Measurements from ENCODE around the gene BLCAP.
"Not testable (repeated sequence)": the region's sequence is repeated elsewhere in the genome, so short reads cannot be mapped to it uniquely, and the experiment has no call there.

Gene BLCAP

DNA sequence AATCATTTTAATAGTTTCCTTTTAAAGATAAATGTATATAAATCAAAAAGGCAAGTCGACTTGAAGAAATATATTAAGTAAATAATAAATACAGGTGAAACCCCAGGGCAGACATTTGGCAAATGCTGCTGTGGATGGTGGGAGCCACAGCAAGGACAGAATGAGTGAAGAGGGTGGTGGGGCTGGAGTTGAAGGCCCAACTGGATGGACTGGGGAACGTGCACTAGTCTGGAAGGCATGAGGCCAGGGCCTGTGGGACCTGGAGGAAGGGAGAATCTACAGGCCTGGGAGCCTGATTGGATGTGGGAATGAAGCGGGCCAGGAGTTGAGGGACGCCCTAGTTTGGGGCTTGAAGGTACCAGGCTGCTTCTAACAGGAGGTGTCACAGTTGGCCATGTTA, 30.6 kb upstream of the BLCAP start:
- no peak for DNase-seq (ENCODE audit: low read depth in 2 of 3, low spot score in 1 of 3)

DNA sequence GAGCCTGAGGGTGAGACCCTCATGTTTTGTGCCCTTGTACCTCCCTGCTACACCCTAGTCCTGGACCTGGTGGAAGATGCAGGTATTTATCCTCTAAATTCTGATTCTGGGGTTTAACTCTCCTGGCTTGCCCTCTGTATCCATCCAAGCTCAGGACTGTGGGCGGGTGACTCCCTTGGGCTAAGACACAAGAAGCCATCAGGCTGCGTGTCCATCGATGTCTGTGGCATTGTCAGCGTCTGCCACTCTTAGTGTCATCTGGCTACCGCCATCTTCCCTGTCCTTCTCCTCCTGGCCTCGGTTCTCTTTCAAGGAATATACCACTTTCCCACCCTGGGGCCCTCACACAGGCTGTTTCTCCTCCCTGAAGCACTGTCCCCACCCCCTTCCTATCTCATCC, 28.9 kb upstream of the BLCAP start:
- no peak for DNase-seq (ENCODE audit: low read depth in 2 of 3, low spot score in 1 of 3)

DNA sequence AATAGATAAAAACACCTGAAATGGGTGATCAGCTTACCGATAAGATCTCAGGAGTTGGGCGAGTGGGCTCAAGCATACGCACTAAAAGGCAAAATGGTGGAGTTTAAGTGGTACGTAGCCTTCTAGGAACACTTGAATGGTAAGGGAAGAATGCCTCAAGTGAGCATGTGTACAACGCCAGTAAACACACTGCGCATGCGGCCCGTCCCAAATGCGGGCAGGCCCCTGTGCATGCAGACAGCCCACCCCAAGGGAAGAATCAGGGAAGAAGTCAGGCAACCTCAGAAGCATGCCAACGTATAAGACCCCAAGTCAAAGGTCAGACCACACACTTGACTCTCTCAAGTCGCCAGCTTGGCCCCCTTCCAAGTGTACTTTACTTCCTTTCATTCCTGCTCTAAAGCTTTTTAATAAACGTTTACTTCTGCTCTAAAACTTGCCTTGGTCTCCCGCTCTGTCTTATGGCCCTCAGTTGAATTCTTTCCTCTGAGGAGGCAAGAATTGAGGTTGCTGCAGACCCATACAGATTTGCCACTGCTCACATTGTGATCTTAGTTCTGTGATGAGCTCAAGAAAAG, 27.1 kb upstream of the BLCAP start:
- DNase-seq (ENCODE audit: low read depth in 2 of 3, low spot score in 1 of 3), result not testable (repeated sequence)

DNA sequence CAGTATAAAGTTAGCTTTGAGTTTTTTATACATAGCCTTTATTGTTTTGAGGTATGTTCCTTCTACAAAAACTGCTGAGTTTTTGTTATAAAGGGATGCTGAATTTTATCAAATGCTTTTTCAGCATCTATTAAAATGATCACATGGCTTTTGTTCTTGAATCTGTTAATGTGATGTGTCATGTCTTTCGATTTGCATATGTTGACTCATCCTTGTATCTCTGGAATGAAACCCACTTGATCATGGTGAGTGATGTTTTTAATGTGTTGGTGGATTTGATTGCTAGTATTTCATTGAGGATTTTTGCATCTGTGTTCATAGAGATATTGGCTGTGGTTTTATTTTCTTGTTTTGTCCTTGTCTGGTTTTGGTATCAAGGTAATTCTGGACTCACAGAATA, 24.7 kb upstream of the BLCAP start:
- DNase-seq (ENCODE audit: low read depth in 2 of 3, low spot score in 1 of 3), result no peak

DNA sequence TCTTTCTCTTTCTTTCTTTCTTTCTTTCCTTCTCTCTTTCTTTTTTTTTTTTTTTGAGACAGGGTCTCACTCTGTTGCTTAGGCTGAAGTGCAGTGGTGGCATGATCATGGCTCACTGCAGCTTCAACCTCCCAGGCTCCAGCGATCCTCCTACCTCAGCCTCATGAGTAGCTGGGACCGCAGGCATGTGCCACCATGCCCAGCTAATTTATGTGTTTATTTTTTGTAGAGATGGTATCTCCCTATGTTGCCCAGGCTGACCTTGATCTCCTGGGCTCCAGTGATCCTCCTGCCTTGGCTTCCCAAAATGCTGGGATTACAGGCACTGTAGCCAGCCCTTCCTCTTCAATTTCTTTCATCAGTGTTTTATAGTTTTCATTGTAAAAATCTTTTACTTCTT, 24.0 kb upstream of the BLCAP start:
- DNase-seq (ENCODE audit: low read depth in 2 of 3, low spot score in 1 of 3), result not testable (repeated sequence)

DNA sequence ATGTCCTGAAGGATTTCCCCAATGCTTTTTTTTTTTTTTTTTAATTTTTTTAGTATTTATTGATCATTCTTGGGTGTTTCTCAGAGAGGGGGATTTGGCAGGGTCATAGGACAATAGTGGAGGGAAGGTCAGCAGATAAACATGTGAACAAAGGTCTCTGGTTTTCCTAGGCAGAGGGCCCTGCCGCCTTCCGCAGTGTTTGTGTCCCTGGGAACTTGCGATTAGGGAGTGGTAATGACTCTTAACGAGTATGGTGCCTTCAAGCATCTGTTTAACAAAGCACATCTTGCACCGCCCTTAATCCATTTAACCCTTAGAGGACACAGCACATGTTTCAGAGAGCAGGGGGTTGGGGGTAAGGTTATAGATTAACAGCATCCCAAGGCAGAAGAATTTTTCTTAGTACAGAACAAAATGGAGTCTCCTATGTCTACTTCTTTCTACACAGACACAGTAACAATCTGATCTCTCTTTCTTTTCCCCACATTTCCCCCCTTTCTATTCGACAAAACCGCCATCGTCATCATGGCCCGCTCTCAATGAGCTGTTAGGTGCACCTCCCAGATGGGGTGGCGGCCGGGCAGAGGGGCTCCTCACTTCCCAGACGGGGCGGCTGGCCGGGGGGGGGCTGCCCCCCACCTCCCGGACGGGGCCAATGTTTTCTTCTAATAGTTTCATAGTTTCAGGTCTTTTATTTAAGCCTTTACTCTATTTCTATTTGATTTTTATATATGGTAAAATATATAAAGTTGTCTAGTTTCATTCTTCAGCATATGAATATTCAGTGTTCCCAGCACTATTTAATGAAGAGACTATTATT, 22.6 kb upstream of the BLCAP start:
- DNase-seq (ENCODE audit: low read depth in 2 of 3, low spot score in 1 of 3), result not testable (repeated sequence)

DNA sequence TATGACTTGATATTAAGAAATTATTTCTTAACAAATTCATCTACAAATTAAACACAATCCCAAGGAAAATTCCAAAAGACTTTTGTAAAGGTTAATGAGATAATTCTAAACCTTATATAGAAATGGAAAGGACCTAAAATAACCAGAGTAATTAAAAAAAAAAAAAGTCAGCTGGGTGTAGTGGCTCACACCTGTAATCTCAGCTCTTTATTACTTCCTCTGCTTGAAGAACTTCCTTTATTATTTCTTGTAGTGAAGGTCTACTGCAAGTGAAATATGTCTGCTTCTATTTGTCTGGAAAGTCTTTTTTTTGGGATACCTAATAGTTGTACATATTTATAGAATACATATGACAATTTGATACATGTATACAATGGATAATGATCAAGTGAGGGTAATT, 20.2 kb upstream of the BLCAP start:
- DNase-seq (ENCODE audit: low read depth in 2 of 3, low spot score in 1 of 3), result no peak

DNA sequence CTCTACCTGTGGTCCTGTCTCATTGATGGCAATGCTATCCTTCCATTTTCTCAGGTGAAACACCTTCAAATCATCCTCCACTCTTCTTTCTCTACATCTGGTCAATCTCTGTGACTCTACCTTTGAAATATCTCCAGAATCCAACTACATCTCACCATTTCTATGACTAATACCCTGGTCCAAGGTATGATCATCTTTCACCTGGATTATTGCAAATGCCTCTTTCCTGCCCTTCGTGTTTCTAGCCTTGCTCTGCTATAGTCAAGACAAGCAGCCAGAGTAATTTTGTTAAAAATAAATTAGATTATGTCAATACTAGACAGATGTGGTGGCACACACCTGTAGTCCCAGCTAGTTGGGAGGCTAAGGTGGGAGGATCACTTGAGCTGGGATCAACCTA, 17.8 kb upstream of the BLCAP start:
- no peak for DNase-seq (ENCODE audit: low read depth in 2 of 3, low spot score in 1 of 3)

DNA sequence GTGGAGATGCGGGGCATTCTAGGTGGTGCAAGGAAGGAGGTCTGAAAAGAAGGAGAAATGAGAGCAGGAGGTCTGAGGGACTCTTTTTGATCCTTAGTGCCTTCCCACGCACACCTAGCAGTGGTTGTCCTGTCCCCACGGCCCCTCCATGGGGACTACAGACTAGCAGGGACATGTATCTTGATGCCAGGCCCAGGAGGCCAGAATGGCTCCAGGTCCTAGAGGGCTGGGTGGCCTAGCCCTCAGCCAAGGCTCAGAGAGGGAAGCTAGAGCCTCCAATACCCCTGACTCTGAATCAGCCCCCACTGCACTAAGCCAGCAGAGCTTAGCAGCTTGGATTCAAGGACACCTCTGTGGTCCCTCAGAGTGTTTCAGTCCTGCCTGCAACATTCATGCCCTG, 16.7 kb upstream of the BLCAP start:
- no peak for DNase-seq (ENCODE audit: low read depth in 2 of 3, low spot score in 1 of 3)

DNA sequence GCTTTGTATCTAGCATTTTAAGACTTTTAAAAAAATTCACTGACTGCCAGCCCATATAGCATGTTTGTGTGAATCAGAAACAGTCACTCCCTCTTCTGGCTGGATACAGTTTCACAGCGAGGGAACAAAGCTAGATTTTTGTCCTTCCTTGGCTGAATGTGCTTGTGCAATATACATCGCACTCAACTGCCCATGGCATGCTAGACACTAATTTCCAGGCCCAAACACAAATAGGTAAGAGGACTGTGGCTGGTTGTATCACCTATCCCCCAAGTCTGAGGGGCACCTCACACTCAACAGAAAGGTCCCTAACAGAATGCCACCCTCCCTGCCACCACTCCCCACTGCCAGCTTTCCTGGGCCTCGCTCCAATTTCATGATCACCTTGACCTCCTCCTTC, 16.2 kb upstream of the BLCAP start:
- DNase-seq (ENCODE audit: low read depth in 2 of 3, low spot score in 1 of 3), result no peak

DNA sequence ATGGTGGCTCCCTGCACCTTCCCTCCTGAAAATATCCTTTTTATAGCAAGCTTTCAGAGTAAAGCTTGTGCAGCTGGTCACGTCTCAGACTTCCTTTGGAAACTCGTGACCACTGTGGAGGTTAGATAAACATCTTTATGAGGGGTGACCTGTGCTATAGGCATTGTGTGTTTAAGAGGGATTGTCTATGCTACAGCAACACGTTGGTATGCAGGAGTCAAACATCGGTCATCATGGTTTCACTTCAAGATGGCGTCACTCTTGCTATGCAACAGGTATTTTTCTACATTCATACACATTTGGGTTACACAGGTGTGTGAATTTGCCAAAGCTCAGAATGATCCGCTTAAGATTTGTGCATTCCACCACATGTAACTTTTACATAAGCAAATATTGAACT, 14.6 kb upstream of the BLCAP start:
- DNase-seq (ENCODE audit: low read depth in 2 of 3, low spot score in 1 of 3), result no peak

DNA sequence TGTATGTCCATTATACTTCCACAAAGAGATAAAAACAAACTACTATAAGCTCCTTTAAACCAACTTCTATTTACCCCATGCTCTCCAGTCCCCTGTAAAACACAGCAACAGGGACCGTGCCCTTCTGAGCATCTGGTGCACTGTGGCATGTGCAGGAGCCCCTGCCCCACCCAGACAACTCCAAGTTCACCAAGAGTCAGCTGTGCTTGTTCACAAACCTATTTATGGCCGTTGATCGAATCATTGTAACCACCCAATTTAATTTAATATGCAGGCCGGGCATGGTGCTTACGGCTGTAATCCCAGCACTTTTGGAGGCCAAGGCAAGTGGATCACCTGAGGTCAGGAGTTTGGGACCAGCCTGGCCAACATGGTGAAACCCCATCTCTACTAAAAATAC, 13.7 kb upstream of the BLCAP start:
- DNase-seq (ENCODE audit: low read depth in 2 of 3, low spot score in 1 of 3), result no peak

DNA sequence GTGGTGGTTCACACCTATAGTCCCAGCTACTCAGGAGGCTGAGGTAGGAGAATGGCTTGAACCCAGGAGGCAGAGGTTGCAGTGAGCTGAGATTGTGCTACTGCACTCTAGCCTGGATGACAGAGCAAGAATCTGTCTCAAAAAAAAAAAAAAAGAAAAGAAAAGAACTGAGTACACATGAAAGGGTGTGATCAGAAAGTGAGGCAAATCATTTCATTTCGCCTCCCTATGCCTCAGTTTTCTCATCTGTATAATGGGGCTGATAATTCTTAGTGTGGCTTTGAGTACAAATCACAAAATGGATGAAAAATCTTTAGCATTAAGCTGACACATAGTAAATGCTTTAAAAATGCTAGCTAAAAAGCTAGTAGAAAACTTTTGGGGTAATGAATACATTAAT, 13.2 kb upstream of the BLCAP start:
- not testable (repeated sequence) for DNase-seq (ENCODE audit: low read depth in 2 of 3, low spot score in 1 of 3)

DNA sequence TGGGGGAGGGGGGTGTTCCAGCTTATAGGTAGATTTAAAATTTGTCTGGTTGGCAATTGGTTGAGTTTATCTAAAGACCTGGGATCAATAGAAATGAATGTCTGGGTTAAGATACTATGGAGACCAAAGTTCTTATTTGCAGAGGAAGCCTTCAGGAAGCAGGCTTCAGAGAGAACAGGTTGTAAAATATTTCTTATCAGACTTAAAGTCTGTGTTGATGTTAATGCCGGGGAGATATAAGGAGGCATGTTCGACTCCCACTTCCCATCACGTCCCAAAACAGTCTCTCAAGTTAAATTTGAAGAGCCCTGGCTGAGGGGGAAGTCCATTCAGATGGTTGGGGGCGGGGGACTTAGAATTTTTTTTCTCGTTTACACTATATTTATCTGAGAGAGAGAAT, 12.3 kb upstream of the BLCAP start:
- no peak for DNase-seq (ENCODE audit: low read depth in 2 of 3, low spot score in 1 of 3)

DNA sequence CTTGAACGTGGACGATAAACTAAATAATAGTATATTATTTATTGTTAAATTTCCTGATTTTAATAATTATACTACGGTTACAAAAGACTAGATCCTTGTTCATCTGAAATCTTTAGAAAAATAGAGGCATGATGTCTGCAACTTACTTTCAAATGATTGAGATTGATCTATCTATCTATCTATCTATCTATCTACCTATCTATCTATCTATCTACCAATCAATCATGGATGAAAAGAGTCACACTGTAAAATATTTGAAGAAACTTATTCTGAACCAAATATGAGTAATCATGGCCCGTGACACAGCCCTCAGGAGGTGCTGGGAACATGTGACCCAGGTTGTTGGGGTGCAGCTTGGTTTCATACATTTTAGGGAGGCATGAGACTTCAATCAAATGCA, 11.7 kb upstream of the BLCAP start:
- DNase-seq (ENCODE audit: low read depth in 2 of 3, low spot score in 1 of 3), result no peak

DNA sequence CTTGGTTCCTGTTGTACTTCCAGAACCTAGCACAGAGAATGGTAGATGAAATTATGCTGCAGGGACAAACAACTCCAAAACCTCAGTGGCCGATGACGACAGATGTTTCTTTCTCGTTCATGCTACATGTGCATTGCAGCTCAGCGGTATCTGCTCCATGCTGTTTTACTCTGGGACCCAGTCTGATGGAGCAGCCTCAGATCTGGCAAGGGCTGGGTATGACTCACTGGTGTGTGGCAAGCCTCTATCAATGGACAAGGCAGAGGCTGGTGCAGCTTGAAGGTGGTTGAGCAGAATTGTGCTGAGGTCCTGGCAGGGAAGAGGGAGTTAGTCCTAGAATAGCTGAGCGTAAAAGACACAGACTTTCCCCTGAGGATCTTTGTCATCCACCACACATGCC, 10.3 kb upstream of the BLCAP start:
- no peak for DNase-seq (ENCODE audit: low read depth in 2 of 3, low spot score in 1 of 3)

DNA sequence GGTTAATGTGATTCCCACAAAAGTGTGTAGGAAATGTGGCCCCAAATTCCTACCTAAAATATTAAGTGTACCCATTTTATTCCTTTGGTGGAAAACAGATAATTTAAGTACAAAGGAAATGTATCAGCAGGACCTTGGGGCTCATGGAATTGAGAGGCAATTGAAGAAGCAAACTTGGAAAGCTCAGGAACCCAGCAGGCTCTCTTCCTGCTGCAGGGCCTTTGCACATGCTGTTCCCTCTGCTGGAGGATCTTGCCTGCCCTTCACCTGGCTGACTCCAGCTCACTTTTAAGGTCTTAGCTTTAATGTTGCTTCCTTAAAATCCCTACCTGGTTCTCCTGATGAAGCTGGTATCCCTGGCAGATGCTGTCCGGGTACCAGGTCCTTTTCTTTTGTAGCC, 9.8 kb upstream of the BLCAP start:
- DNase-seq (ENCODE audit: low read depth in 2 of 3, low spot score in 1 of 3), result no peak

DNA sequence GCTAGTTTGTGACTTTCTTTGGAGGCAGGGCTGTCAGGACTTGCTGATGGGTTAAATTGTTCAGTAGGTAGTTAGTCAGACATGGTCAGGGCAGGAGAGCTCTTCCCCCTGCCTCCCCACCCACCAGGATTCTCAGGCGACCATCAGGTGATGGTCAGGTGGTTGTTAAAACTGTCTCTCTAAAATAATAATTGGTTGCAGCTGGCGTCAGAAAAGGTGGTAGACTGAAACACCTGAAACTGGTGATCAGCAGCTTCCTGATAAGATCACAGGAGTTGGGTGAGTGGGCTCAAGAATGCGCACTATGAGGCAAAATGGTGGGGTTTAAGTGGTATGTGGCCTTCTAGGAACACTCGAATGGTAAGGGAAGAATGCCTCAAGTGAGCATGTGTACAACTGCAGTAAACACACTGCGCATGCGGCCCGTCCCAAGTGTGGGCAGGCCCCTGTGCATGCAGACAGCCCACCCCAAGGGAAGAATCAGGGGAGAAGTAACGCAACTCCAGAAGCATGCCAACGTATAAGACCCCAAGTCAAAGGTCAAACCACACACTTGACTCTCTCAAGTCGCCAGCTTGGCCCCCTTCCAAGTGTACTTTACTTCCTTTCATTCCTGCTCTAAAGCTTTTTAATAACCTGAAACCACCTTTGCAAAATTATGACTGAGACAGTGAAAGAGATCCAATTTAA, 7.9 kb upstream of the BLCAP start:
- no peak for DNase-seq (ENCODE audit: low read depth in 2 of 3, low spot score in 1 of 3)

DNA sequence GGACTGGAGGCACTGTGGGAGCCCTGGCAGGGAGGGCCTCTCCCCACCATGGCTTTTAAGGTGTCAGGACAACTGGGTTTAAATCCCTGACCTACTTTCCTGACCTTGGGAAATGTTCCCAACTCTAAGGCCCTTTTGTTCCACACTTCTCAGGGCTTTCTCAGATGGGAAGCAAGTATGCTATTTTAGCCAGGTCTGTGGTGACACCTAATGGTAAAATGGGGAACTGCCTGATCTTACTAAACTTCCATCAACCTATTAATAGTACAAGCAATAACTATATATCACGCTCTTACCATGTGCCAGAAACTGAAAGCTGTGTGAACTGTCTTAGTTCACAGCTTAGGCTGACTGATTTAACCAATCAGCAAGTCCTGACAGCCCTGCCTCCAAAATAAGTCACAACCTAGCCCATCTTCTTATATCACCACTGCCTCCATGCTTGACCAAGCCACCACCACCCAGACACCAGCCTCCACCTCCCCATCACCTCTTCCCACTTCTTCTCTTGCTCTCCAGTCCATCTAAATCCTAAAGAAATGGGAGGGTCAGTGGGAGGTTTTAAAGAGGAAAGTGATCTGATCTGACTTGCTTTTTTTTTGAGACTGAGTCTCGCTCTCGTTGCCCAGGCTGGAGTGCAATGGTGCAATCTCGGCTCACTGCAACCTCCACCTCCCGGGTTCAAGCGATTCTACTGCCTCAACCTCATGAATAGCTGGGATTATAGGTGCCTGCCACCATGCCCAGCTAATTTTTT, 6.9 kb upstream of the BLCAP start:
- DNase-seq (ENCODE audit: low read depth in 2 of 3, low spot score in 1 of 3), result peak in 1 of 3 donors; percentile 57

DNA sequence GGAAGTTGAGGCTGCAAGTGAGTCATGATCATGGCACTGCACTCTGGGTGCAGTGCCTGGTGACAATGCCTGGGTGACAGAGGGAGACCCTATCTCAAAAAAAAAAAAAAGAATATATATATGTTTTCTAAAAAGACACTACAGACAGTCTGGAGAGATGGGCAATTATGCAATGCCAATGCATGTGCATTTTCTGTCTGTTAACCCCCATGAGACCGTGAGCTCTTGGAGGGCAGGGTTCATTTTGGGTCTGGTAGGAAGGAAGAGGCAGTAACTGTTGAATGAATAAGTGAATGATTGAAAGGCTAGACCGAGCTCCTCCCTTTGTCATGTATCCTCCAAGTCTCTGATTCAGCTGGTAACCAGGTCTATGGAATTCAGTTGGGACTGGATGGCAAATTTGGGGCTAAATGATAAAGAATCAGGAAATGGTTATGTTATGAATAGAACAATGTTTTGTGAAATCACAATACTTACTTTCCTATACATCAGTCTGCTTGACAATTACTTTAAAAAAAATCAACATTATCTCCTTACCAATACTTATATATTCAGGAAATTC, 5.6 kb upstream of the BLCAP start:
- no peak for DNase-seq (ENCODE audit: low read depth in 2 of 3, low spot score in 1 of 3)

DNA sequence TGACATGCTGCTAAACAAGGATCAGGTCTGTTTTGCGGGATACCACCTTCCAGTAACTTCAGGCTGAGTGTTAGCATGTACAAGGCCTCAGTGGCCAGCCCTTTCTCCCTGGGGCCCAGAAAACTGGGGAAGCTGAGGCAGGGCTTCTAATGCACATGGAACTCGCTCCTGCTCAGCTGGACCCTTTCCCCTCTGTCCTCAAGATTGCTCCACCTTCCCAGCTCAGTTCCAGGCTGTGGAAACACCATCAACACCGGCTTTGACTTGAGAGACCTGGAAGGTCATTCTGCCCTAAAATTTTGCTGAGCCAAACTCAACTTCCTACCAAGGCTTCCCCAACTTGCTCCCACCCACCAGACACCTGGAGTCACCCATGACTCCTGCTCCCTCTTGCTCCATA, 4.2 kb upstream of the BLCAP start:
- no peak for DNase-seq (ENCODE audit: low read depth in 2 of 3, low spot score in 1 of 3)
